Forelimb muscle (tissue), 1 donor: Measurements from ENCODE around the gene GABBR2. TPM values are rescaled to one million over a fixed set of nuclear protein-coding genes. Genes with fewer than 3 reads are reported as not detected.
"Not testable (repeated sequence)": the region's sequence is repeated elsewhere in the genome, so short reads cannot be mapped to it uniquely, and the experiment has no call there.

Experiments used
- DNase-seq: peaks from one replicate; pipeline ENCODE4 v3.0.0-alpha.2; 2013; ENCODE audit warnings: low read depth
- polyA plus RNA-seq: library from polyadenylated mRNA; unstranded; fragments of 120-200 nt; gene quantifications from one replicate; pipeline ENCODE4 v1.2.1, GENCODE V29; 2013; ENCODE audit not compliant: insufficient read length

Gene GABBR2
- polyA plus RNA-seq, 1 donor = 0.82 TPM

DNA sequence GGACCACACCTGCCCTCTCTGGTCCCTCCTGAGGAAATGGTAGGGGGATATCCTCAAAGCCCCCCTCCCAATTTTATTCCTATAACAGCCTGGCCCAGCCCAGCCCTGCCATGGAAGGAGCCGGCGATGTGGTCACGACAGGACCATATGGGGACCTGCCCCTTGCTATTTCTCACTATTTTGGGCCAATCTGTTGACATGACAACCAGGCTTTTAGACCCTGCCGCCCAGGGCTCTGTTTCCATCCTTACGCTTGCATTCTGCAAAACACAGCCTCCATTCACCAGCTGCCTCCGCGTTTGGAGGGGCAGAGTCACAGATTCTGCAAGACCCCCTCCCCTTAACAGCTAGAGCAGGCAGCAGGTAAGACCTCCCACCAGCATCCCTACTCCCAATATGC, 112.2 kb downstream of the GABBR2 start:
- no peak for DNase-seq

DNA sequence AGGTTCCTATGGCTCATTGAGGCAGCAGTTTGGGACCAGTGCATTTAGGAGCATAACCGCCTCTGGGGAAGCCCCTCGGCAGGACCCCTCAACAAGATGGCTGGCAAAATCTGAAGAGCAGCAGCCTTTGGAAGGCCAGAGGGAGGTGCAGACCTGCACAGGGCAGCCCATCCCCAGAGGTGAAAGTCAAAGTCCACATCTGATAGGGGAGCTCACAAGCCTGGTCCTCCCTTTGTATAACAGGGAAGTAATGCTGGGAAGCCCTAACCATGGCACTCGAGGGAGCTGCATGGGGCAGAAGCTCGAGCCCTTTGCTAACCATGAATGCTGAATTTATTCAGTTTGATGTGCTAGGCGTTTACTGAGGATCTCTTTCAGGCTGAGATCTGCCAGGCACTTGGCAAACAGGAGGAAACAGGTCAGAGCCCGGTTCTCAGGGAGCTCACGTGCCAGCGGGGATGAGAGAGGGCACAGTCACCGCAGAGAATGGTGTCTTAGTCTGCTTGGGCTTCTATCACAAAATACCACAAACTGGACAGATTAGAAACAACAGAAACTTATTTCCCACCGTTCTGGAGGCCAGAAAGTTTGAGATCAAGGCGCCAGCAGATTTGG, 114.1 kb downstream of the GABBR2 start:
- no peak for DNase-seq

- no peak for DNase-seq
Observed at GRCh38 chr9:98593354-98594253, 115.1 kb downstream of the GABBR2 start.

- DNase-seq = no peak
Observed at GRCh38 chr9:98591696-98592095, 117.0 kb downstream of the GABBR2 start.

DNA sequence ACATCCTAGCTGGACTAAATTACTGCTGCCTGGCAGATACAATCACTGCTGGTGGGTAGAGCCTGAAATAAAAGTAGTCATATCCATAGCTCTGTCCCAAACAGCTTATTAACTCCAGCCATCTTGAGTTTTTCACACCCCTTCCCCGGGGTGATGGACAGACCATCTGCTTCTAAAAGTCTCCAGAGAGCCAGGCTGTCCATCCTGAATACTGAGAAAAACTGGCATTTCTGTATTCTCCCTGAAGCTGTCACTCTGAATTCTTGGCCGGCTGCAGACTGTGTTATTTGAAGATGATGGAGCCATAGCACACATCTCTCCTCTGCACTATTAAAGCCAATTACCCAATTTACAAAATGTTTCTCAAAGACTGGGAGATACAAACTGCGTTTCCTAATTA, 118.6 kb downstream of the GABBR2 start:
- DNase-seq = no peak

DNA sequence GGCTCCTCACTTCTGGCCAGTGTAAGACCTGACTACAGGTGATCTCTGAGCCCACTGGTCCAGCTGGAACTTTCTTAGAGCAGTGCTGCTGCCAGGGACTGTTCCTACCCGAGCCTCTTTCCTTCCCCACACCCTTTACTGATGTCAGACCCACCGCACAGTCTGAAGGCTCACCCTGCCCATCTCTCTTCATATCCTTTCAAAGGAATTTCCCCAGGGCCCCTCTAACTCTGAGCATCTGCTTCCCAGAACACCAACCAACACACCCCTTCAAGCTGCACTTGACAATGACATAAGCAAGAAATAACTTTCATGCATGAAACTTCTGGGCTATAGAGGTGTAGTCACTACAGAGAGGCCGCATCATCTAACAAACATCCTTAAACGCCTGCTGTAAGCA, 119.6 kb downstream of the GABBR2 start:
- DNase-seq = no peak

DNA sequence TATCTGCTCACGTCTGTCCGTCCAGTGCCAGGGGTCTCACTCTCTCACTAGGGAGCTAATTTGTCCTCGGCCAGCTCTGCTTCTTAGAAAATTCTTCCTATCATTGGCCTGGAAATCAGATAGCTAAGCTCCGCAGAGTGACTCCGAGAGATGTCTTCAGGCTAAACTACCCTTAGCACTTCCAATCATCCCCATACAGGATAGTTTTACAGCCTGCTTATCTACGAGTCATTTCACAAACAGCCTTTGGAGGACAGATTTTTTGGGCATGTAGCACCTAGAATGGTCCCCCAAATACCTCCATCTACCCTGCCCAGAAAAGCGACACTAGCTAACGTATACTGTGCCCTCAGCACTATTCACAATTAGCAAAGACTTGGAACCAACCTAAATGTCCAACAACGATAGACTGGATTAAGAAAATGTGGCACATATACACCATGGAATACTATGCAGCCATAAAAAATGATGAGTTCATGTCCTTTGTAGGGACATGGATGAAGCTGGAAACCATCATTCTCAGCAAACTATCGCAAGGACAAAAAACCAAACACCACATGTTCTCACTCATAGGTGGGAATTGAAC, 123.8 kb downstream of the GABBR2 start:
- DNase-seq = not testable (repeated sequence)

- DNase-seq = no peak
Observed at GRCh38 chr9:98584059-98584458, 124.7 kb downstream of the GABBR2 start.

DNA sequence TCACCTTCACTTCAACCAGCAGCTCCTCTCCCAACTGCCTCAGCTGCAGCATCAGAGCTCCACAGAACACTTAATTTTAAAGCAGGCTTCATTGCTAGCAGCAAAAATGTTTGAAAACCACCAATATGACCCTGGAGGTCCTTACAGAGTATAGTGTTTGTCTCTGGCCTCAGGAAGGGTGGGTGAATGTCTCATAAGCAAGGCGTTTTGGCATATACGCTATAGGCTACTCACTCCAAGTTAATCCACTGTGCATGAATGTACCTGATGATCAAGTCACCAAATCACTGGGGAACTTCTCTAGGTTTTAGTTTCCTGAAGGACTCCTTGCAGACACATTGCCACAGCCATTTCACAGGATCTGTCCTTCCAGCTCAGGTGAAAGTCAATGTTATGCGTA, 125.3 kb downstream of the GABBR2 start:
- DNase-seq = no peak

GRCh38 chr9:98580956-98581355, 127.8 kb downstream of the GABBR2 start:
- DNase-seq = no peak

GRCh38 chr9:98579700-98580099, 129.0 kb downstream of the GABBR2 start:
- DNase-seq = no peak

DNA sequence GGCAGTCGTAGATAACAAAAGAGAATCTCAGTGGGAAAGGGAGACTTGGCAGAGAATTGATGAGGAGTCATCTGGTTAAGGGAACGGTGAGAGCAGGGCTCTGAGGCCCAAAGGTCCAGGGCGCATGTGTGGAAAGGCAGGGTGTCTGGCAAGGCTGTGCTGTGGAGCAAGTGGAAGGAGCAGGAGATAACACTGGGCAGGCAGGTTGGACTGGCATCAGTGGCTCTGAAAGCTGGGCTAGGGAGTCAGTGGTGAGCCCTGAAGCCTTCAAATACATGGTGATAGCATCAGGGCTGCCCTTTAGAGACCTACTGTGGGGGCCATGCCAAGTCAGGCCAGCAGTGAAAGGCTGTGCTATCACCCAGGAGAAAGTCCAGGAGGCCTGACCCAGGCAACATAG, 131.3 kb downstream of the GABBR2 start:
- DNase-seq = no peak

DNA sequence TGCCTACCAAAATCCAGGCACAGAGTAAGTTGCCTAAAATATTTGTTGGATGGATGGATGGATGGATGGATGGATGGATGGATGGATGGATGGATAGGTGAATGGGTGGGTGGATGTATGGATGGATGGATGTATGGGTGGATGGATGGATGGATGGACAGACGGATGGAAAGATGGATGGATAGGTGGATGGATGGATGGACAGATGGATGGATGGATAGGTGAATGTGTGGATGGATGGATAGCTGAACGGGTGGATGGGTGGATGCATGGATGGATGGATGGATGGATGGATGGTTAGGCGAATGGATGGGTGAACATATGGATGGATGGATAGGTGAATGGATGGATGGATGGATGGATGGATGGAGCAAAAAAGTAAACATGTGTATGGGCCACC, 131.9 kb downstream of the GABBR2 start:
- DNase-seq = no peak

DNA sequence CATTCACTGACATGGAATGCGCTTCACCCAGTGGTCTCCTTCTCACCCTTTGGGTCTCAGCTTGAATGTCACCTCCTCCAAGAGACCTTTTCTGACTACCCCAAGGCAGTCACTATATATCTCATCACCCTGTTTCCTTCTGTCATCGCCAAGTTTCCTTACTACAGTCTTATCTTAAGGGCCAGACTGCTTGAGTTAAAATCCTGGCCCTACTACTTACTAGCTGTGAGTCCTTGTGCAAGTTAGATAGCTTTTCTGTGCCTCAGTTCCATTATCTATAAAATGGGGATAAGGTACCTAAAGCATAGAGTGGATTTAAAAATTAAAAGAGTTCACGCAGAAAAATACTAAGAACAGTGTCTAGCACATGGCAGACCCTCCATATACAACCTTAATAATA, 132.4 kb downstream of the GABBR2 start:
- DNase-seq = no peak

DNA sequence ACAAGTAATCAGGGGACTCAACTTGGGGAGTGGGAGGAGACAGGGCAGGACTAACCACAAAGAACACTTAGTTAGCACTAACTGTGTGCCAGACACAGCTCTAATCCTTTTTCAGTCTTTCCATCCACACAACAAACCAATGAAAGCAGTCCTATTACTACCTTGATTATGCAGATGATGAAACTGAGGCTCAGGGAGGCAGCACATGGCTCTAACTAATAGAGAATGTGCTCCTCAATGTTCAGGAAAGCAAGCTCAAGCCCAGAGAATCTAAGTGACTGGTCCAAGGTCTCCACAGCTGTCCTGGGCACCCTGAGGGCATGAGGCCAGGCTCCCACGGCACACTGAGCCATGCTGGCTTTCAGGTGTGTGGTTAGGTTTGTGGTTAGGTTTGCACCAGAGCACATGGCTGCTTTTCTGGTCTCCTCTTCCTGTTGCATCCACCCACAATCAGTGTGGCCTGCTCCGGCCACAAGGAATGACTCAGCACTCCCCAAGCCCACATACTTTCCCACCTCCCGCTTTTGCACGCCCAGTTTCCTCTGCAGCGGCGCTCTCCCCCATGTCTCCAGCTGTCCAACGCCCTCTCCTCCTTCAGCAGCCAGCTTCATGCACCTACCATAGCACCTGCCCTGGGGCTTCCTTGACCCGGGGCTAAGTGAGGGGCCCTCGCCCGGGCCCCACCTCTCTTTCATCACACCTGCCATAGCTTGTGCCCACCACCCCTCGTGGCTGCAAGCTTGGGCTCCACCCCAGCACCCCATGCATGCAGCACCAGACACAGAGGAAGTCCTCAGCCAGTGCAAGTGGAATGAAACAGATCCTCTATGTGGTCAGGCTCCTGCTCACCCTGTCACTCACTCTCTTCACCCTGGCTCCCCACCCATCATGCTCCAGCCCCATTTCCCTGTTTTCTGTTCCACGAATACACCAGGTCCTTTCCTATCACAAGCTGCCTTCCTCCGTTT, 133.1 kb downstream of the GABBR2 start:
- no peak for DNase-seq

DNA sequence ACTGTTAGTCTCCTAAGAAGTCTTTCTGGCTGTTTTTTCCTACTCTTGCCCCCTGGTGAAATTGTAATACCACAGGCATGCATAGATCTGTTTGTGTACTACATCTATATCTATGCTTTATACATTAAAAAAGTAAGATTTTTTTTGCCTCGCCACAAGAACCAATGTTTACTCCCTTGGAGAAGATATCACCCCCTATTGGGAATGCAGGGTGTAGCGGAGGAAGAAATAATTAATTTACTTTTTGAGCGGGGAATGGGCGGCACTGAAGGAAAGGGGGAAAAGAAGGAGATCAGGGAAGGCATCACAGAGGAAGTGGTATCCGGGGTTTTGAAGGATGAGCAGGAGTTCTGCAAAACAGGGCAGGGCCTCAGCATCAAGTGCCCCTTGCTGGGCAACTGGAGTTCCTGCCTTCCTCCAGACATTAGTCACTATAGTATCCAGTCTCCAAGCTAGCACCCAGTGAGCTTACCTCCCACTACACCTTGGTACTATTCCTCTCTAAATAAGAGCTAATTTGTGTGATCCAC, 134.9 kb downstream of the GABBR2 start:
- no peak for DNase-seq

DNA sequence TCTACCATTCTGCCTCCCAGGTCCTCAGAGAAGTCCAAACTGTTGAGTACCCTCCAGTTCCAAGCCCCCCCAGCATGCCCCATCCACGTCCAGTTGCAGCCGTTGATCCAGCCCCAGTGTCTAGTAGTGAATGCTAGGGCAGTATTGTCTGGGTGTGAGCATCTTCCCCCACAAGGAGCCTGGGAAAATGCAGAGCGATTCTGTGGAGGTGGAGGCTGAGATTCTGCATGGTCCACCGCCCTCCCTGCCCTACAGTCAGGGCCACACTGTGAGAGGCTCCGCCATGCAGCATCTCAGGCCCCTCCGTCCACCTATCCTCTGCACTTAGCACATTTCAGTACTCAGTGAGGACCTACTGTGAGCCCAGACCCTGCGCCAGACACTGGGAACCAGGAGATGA, 135.9 kb downstream of the GABBR2 start:
- DNase-seq = no peak

- no peak for DNase-seq
Observed at GRCh38 chr9:98572054-98572627, 136.6 kb downstream of the GABBR2 start.

DNA sequence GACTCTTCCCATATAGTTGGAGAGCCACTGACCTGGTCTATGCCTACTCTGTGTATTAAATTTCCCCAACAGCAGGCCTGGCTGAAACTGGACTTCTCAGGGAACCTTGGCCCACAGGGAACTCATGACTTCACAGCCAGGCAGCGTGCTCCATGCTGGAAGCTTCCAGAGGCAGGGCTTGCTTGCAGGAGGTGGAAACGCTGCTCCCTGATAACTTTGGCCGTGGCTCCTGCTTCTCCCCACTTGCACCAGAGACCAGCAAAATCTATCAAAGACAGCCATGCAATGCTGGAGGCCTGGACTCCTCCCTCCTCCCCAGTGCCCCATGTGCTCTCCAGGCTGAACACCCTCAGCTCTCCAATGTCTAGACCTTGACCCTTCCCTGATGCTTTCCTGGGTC, 137.1 kb downstream of the GABBR2 start:
- no peak for DNase-seq

DNA sequence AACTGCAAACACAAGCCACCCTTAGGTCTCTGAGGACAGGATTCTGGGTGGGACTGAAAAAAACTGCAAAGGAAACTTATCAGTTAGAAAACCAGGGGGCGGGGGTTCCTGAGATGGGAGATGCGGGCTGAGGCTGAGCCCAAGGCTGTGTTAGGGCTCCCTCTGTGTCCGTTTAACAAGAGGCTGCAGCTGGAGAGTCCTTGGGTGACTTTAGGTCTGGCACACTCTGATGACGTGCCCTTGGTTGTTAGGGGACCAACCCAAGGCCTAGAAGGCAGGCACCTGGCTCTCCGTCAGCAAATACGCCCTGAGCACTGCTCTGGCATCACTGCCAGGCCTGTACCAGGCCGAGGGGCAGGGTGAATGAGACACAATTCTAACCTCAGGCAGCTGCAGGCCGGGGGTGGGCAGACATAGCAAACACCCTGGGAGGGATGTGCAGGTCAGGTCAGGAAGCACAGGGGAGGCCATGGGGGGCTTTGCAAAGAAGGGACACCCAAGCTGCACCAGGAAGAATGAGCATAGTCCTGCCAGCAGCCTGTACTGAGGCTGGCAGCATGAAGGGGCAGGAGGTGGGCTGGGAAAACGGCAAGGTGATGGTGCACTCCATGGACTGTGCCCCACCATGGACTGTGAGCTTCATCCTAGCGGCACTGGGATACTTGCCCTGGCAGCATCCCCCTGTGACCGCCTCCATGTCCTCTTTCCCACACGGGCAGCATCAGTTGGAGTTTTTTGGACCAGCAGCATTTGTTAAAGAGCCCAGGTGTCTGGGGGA, 137.9 kb downstream of the GABBR2 start:
- DNase-seq = no peak
